Activated CD4-positive, alpha-beta T cell treated with anti-CD3 and anti-CD28 coated beads, Interleukin-2, Interleukin-6, amounts not matched to agents 100 ng/mL and 50 ng/mL, durations not matched to agents 16 hours and 8 hours (primary cell): ENCODE results near the gene NELFB.

Source experiments
- DNase-seq: peaks from one replicate; pipeline ENCODE4 v3.0.0-alpha.2; 2020

NELFB gene

DNA sequence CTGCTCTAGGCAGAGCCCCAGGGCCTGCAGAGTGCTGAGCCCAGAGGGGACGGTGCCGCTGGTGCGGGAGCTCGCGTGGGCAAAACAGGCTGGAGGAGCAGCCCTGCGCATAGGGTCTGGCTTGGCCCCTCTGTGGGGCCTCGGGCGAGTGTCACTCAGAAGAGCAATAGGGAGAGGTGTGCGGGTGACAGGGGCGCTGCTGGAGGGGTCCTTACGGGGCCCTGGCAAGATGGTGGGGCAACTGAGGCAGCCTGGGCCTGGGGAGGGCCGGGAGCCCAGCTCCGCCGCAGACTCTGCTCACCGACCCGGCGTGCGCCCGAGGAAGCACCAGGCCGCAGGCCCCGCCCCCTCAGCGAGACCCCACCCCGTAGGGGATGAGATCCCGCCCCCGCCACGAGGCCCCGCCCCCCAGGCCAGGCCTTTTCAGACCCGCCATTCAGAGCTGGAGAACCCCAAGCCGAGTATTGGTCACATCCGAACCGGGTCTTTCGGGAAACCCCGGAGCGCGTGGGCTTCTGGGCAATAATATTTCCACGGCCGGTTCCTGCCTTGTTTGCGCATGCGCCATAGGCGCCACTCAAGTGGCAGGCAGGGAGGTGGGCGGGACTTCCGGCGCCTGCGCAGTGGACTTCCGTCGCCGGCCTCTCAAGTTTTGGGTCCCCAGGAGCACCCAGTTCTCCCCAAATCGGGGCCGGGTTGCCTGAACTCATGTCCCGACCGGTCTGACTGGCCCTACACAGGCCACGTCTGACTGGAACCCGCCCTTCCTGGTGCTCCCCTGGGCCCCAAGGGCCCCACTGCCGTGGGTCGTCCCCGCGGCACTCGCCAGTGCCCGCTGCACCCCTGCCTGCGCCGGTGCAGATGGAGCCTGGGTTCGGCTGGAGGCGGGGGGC lies 31.8 kb upstream of the NELFB start:
- peak; percentile 100 for DNase-seq

- DNase-seq: peak; percentile 41
Measured at GRCh38 chr9:137224830-137225694, 30.1 kb upstream of the NELFB start, which contains the start of gene CYSRT1. CYSRT1 (plus strand) TSS chr9:137225174; CDS start chr9:137225622, 448 bp downstream.

DNA sequence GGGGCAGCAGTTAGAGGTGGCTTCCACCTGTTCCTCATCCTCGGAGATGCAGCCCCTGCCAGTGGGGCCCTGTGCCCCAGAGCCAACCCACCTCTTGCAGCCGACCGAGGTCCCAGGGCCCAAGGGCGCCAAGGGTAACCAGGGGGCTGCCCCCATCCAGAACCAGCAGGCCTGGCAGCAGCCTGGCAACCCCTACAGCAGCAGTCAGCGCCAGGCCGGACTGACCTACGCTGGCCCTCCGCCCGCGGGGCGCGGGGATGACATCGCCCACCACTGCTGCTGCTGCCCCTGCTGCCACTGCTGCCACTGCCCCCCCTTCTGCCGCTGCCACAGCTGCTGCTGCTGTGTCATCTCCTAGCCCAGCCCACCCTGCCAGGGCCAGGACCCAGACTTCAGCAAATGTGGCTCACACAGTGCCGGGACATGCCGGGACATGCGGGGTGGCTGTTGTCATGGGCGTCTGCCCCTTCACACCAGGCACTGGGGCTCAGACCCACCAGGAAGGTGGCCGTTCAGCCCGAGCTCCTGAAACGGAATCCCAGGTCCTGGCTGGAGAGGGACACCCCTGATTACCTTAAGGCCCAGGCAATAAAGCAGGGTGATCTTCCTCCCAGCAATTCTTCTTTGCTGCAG lies 29.3 kb upstream of the NELFB start:
- no peak for DNase-seq

DNA sequence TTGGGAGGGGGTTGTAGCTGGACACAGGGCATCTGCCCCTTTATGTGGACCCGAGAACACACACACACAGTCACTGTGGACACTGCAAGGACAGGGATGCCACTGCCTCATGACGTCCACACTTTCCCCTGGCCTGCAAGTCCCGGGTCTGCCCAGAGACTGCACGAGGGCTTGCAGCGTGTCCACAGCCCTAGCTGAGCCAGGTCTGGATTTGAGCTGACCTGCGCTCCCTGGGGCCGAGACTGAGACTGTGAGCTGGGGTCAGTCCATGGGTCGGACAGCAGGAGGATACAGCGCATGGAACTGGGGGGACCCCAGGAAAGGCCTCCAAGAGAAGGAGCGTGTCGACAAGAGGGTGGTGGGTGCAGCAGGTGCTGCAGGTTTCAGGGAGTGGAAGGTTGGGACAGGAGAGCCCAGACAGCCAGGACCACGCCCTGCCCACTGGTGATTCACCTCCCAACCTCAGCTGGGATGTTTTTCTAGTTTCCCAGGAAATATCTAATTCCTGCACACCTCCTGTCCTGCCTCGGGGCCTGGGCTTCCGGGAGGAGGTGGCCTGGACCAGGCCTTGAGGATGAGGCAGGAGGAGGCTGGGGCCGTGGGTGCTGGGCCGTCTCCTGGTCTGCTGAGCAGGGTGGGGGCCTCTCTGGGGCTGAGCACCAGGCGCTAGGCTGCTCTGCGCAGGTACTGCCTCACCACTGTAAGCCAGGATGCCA lies 28.6 kb upstream of the NELFB start:
- DNase-seq: no peak

DNA sequence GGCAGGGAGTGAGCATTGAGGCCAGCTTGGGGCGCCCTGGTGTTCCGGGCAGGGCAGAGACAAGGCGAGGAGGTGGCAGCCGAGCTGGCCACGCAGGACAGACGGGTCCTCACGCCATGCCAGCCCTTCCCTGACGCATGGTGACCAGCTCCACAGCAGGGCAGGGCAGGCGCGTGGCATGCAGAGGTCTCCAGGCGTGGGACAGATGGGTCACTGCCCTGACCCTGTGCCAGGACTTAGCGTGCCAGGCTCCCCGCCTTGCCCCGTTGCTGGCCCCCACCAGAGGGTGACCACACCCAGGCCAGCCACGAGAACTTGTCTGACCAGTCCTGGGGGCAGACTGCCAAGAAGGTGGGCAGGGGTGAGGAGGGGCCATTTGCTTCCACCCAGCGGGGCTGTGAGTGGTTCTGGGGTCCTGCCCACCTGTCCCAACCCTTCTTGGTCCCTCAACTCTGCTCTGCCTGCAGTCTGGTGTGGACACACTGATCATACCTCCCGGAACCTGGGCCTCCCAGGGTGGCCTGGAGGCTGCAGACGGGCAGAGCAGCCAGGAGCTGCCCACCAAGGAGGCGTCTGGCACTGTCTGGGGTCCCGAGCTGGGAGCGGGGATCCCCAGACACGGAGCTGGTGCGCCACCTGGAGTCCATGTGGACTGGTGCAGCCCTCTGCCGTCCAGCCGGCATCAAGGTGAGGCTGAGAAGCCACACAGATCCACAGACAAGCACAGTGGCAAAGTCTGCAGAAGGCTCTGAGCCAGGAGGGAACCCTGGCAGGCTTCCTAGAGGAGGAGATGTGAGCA lies 27.9 kb upstream of the NELFB start, which contains the start of gene RNF224:
Gene RNF224, plus strand, starts transcription at position 449 of the 799 bp plus-strand sequence. CDS start 834 bp downstream, outside the sequence.
- peak; percentile 88 for DNase-seq

GRCh38 chr9:137227853-137228505 lies 27.1 kb upstream of the NELFB start:
- DNase-seq: no peak

DNA sequence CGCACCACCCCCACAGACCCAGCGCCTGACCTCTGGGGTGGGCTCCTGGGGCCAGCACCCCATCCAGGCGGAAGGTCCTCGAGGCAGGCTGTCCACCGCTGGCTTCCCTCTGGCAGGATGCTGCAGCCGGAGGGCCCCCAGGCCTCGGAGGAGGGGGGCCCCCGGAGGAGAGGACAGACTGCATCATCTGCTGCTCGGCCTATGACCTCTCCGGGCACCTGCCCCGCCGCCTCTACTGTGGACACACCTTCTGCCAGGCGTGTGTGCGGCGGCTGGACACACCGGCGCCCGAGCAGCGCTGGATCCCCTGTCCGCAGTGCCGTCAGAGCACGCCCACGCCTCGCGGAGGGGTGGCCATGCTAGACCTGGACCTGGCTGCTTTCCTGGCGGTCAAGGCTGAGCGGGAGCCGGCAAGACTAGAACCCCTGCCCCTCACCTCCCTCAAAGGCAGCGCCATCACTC lies 26.6 kb upstream of the NELFB start:
- DNase-seq: no peak

DNA sequence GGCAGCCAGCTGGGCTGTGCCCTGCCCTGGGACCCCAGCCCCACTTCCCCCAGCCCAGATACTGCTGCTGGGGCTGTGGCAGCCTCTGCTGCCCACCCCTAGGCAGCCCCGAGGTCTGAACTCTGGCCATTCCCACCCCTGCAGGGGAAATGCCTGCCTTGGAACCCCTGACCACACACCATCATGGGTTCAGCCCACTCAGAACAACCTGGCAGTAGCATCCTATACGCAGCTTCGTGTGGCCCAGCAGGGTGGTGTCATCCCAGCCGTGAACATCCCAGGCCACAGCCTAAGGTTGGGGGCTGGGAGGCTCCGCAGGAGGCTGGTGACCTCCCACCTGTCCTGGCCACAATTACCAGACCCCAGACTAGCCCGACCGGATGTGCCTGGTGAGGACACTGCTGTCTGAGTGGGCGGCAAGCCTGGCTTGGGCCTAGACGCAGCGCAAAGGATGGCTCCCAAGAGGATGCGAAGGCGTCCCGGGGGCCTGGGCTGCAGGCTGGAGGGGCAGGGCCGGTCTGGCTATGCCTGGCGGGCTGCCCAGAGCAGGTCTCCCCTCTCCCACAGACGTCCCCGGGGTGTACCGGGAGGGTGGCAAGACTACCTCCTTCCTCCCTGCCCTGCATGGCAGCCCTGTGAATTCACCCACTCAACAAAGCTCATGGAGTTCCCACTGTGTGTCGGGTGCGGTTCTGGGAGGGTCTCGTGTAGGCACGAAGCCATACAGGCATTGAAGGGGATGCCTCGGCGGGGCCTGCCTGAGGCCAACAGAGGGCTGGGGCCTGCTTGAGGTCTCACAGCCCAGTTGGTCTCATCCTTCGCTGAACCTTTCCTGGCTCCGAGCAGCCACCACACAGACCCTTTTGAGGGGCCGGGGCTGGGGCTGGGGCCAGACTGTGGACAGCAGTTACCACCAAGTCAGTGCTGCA lies 25.9 kb upstream of the NELFB start:
- no peak for DNase-seq

GRCh38 chr9:137229903-137230704 lies 25.0 kb upstream of the NELFB start:
- no peak for DNase-seq

DNA sequence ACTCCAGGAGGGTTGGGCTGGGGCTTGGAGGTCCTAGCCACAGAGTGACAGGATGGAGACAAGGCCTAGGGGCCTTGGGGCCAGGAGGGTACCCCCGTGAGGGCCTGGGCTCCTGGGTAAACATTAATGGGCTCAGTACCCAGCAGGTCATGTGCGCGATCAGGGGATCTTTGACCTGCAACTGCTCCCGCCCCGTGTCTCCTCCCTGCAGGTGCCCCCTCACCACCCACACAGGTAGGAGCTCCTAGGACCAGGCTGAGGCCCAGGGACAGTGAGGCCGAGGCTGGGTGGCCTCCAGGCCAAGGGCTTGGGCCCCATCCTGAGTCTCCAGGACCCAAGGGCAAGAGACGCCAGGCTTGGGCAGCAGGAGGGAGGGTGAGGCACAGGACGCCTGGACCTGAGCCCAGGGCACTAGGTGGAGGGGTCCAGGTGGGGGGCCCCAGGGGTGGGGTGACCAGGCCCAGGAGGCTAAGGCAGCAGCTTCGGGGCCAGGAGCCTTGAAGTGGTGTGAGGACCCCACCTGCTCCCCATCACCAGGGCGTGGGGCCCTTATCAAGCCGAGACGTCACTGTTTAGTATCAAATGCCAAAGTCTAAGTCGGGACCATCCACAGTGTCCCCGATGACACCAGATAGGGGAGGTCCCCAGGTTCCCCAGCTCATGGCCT lies 24.3 kb upstream of the NELFB start, which contains the start of gene SLC34A3:
Gene SLC34A3, plus strand, starts transcription at position 197 of the 667 bp plus-strand sequence. CDS start 802 bp downstream, outside the sequence.
- DNase-seq: no peak

DNA sequence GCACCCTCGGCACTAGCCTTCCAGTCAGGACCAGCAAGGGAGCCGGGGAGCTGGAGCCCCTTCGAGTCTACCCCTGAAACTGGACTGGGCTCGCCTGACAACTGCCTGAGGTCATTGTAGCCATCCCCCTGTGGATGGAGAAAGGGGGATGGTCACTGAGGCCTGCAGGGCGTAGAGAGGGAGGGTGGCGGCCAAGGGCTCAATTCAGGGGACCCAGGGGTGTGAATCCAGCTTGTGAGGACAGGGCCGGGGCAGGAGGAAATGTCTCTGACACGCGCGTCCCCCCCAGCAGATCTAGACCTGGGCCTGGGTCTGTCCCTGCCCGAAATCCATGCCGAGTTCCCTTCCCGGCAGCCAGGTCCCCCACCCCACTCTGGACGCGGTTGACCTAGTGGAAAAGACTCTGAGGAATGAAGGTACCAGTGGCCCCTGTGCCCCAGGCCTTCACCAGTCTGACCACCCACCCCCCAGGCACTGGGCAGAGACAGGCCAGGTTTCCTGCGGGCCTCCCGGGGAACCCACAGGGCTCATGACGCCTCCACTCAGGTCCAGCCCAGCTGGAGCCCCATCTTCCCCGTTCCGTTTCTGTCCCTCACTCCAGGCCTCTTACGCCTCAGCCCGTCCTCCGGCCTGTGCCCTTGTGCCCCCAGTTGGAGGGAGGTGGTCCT lies 23.6 kb upstream of the NELFB start:
- DNase-seq: no peak

GRCh38 chr9:137232101-137232500 lies 23.0 kb upstream of the NELFB start:
- DNase-seq: no peak

DNA sequence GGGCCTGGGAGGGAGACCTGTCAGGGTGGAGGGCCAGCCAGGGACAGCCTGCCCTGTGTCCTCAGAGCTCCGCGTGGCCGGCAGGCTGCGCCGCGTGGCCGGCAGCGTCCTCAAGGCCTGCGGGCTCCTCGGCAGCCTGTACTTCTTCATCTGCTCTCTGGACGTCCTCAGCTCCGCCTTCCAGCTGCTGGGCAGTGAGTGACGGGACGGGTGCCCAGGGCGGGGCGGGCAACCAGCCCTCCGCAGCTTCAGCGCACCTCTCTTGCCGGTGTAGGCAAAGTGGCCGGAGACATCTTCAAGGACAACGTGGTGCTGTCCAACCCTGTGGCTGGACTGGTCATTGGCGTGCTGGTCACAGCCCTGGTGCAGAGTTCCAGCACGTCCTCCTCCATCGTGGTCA lies 22.6 kb upstream of the NELFB start:
- no peak for DNase-seq

DNA sequence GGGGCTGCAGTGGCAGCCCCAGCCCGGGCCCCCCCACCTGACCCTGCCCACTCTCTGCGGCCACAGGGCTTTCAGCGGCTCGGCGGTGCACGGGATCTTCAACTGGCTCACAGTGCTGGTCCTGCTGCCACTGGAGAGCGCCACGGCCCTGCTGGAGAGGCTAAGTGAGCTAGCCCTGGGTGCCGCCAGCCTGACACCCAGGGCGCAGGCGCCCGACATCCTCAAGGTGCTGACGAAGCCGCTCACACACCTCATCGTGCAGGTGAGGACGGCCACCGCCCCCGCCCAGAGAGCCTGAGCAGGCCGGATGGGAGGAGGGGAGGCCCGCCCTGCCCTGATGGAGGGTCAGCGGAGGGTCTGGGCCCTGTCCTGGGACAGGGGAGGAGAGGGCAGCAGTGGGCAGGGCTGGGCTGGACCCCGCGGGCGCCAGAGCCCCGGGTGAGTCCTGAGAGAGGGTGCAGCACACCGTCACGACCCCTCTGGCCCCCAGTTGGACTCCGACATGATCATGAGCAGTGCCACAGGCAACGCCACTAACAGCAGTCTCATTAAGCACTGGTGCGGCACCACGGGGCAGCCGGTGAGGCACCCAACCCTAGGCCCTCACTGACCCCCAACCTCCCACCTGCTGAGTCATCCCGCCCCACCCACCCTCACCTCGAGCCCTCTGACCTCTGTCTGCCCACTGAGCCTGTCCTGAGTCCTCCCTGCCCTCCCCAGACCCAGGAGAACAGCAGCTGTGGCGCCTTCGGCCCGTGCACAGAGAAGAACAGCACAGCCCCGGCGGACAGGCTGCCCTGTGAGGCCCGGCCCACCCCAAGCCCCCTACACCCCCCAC lies 21.8 kb upstream of the NELFB start:
- DNase-seq: no peak

DNA sequence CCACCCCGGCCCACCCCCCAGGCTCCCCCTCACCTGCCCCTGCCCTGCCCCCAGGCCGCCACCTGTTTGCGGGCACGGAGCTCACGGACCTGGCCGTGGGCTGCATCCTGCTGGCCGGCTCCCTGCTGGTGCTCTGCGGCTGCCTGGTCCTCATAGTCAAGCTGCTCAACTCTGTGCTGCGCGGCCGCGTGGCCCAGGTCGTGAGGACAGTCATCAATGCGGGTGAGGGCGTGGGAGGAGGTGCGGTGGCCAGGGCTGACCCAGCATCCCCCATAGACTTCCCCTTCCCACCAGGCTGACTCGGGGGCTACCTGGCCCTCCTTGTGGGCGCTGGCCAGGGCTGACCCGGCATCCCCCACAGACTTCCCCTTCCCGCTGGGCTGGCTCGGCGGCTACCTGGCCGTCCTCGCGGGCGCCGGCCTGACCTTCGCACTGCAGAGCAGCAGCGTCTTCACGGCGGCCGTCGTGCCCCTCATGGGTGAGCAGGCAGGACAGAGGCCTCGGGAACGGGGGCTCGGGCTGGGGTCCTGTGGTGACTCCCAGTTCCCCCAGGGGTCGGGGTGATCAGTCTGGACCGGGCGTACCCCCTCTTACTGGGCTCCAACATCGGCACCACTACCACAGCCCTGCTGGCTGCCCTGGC lies 21.0 kb upstream of the NELFB start:
- no peak for DNase-seq
